NCI-H226 (cell line): Measurements from ENCODE around the gene SLC39A5.

Experiments
- DNase-seq: peaks from one replicate; pipeline ENCODE4 v3.0.0-alpha.2; 2015

The SLC39A5 gene

GRCh38 chr12:56229916-56230431 lies at the start of gene SLC39A5:
Gene SLC39A5, plus strand, starts transcription at chr12:56230051. Its CDS starts 1,224 bp downstream, at chr12:56231275.
- DNase-seq: no peak

DNA sequence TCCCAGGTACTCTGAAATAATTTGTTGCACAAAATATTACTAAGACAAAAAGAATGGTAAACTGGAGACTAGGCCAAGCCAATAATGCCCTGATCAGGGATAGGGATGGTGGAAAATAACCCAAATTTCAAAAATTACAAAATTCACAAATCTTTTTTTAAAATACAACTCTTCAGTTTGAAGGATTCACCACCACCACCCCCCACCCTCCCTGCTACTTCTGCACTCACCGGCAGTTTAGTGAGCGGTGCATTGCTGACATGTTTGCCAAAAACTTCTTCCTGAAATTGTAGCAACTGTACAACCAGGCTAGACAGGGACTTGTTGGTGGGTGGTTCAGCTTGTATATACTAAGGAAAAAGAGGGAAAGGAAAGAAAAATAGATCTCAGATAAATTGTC lies 42.9 kb upstream of the SLC39A5 start:
- DNase-seq: no peak

DNA sequence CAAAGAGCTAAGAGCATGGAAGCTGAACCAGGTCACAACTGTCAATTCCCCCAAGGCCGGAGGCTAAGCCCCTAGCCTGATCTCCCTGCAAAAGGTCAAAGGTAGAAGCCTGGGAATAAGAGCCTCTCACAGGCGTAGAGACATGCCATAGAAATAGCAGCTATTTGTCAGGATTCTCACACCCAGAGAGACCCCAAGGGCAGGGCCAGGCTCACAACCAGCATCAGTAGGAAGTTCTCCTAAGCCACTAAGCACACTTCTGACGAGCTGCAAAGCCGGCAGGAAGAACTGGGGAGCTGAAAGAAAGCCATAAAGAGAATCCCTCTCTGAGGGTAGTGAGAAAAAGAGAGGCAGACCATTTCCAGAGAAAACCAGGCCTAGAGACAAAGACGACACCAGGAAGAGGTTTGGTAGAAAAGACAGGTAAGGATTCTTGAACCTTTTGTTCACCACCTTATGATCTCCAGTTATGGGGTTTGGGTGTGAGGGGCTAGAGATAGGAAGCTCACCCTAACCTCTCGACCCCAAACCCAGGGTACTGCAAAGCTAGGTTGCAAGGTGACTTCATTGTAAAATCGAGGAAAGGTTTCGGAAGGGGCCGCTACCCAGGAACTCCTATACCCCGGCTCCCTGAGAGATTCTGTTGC lies 41.6 kb upstream of the SLC39A5 start:
- DNase-seq: no peak

- no peak for DNase-seq
Observed at GRCh38 chr12:56188778-56189098, 41.1 kb upstream of the SLC39A5 start.

GRCh38 chr12:56189099-56189917 lies 40.5 kb upstream of the SLC39A5 start, which contains the start of gene SMARCC2:
Gene SMARCC2, minus strand, starts transcription at chr12:56189483. Its CDS starts 22 bp downstream, at chr12:56189461.
- DNase-seq: peak; percentile 82

- DNase-seq: peak; percentile 89
Observed at GRCh38 chr12:56189918-56190694, 39.7 kb upstream of the SLC39A5 start.

- no peak for DNase-seq
Observed at GRCh38 chr12:56190695-56191155, 39.1 kb upstream of the SLC39A5 start.

DNA sequence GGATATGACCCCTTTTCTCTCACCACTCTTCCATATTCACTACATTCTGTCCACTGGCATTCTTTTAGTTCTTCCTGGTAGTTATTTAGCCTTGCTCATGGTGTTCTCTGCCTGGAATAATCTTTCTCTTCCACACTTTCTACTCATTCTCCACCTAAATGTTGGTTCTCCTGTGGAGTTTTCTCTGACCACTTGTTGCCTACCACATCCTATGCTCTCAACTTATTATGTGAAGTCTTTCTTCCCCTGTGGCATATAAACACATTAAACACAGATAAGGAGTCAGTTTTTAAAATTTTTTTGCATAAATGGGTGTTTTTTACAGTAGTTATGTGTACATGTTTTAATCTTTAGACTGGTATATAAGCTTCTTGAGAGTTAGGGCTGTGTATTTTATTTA lies 37.3 kb upstream of the SLC39A5 start:
- no peak for DNase-seq

DNA sequence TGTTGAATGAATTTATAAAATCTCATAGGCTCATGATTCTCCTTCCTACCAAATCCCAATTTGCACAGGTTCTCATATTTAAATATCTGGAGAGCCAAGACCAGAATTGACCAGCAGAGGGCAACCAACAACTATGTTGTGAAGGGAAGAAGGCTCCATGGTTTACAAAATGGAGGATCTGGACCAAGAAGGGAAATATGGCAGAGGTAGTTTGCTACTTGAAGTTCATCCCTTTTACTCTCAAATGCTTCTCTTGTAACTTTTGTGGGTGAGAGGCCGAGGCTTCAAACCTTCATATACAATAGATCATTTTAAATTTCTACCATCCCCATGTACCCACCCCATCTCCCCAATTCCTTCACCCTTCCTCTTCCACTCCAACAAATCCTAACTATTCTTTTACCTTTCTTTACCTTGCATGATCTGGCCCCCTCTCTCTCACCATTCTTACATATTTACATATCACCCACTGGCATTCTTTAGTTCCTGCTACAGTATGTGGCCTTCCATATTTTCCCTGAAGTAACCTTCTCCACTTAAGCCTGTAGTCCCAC lies 36.7 kb upstream of the SLC39A5 start:
- DNase-seq: peak; percentile 70

- peak; percentile 97 for DNase-seq
Observed at GRCh38 chr12:56196818-56197550, 32.9 kb upstream of the SLC39A5 start.

- DNase-seq: no peak
Observed at GRCh38 chr12:56197921-56198635, 31.8 kb upstream of the SLC39A5 start.

DNA sequence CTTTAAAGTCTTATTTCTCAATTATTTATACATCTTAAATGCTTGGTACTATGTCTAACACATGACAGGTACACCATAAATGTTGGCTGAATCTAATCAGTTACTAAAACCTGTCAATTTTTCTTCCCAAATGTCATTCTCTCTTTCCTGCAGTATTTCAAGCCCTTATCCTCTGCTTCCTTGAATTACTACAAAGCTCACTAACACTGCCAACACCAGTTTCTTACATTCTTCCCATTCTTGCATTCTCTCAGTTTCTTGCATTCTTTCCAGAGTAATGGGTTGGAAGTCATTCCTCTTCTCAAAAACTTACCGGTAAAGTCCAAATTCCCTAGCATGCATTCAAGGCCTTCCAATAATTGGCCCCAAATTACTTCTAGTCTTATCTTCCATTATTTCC lies 31.0 kb upstream of the SLC39A5 start:
- peak; percentile 28 for DNase-seq

DNA sequence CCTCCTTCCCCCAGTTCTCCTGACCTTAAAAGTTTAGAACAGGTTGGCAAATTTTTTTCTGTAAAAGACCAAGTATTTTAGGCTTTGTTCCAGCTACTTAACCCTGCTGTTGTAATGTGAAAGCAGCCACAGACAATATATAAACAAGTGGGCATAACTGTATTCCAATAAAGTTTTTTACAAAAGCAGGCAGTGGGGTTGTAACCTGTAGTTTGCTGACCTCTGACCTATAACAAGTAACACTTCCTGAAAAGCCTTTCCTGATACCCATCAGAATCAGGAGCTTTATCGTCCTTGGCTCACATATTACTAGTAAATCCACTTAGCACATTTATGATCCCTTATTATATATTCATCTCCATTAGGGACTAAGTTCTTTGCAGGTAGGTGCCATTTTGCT lies 27.5 kb upstream of the SLC39A5 start:
- DNase-seq: no peak

DNA sequence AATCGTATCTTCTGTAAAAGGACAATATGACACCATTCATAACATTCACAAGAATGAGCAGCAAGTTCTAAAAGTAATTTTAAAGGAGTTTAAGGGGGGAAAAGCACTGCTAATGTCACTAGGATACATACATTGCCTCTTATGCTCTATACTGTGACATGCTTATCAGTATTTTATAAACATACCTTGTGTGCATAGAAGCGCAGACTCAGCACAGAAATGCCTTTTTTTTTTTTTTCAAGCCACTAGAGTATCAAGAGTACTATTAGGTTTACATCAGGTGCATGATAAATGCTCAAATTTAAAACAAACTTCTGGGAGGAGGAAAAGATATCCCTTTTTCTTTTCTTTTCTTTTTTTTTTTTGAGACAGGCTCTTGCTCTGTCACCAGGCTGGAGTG lies 27.0 kb upstream of the SLC39A5 start:
- no peak for DNase-seq

DNA sequence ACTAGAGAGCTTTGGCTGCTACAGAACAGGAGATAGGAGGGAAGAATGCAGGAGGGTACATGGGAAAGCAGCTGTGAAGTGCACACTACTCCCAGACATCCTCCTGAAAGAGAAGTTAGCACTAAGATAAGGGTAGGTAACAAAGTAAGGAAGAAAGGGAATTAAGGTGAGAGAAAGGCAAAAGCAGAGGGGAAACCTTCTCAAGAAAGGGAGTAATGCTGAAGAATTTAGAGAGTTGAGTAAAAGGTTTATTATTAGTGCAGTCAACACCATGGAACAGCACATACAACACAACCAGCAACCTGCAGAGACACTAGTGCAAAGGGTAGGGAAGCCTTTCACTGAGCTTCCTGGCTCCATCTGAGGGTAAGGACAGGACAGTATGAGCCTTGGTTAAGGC lies 25.6 kb upstream of the SLC39A5 start:
- no peak for DNase-seq

- DNase-seq: no peak
Observed at GRCh38 chr12:56205445-56205844, 24.4 kb upstream of the SLC39A5 start.

DNA sequence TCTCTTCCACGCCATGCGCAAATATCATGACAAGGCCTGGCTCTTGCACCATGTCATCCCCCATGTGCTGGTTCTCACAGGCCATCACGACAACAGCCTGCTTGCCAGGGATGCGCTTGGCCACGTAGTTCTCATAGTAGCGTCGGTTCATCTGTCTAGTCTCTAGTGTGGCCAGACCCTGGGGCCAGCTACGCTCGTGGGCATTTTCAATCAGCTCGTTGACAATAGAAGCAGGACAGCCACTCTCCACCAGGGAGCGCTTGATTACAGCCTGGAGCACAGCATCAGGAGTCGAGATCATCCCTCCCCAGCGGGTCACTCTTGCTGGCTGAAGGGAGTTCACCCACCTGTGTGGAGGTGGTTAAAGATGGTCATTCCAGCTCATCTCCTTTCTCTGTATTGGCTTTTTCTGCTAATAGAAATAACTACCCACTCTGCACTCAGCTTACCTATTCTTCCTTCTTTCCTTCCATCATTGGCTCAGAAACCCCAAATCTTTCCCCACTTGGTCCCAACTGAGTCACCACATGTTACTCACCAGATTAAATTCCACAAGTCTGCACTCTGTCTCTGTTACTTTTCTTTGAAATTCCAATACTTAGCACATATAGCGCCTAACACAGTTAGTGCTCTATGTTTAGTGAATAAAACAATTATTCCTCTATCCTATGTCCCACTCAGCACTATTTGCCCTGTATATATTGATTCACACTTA lies 23.2 kb upstream of the SLC39A5 start:
- peak; percentile 26 for DNase-seq

DNA sequence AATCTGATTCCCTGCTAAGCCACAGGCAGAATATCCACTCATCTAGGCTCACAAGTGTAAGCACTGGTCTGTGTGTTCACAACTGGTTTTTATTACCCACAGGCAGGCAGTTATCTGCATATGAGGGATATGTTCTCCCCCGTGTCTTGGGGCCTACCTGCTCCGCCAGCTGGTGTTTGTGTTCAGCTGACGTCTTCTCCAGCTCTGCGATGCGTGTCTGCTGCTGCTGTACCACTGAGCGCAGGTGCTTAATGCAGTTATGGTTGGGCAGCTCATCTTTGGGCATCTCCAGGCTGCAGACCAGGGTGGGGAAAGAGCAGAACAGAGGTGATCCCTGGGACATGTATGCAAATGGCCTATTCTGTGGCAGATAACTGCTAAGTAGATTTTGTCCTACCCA lies 21.8 kb upstream of the SLC39A5 start:
- no peak for DNase-seq

- no peak for DNase-seq
Observed at GRCh38 chr12:56212361-56212760, 17.5 kb upstream of the SLC39A5 start.

DNA sequence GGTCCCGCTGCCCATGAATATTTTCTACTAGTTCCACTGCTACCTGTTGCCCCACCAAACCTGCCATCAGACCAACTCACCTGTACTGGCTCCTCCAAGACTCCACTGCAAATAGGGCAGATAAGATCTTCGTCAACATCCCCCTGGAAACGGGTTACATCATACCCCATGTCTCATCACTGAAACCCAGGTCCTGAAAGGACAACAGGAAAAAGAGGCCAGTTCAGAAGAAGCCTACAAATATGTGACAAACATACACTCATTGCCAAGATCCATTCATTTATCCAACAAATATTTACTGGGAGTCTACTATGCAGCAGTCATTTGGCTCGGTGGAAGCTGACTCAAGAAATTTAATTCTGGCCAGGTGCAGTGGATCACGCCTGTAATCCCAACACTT lies 16.0 kb upstream of the SLC39A5 start:
- DNase-seq: no peak

DNA sequence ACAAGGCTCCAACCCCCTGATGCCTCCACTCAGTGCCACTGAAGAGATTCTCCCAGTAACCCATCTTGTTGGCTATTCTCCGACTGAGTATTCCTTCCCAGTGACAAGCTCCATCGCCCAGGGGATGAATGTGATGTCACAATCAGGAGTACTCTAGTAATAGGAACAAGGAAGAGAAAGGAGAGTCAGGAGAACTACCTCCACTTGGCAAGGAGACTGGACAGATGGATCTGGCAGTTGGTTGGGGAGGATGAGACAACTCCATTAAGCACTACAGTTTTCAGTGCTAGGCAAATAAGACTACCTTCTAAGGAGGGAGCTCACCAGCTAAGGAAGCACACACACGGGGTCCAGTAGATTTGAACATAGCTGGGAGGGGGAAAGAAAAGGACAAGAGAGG lies 13.4 kb upstream of the SLC39A5 start:
- DNase-seq: no peak
